DMS114 treated with DMSO at 0.1 percent for 48 hours (cell line): Measurements from ENCODE around the gene ROCK2.

ENCODE experiments used
- DNase-seq: peaks from one replicate; lab custom pipeline; 2025; ENCODE audit not compliant: unreplicated experiment; lab: John Stamatoyannopoulos, UW

ROCK2 gene

DNA sequence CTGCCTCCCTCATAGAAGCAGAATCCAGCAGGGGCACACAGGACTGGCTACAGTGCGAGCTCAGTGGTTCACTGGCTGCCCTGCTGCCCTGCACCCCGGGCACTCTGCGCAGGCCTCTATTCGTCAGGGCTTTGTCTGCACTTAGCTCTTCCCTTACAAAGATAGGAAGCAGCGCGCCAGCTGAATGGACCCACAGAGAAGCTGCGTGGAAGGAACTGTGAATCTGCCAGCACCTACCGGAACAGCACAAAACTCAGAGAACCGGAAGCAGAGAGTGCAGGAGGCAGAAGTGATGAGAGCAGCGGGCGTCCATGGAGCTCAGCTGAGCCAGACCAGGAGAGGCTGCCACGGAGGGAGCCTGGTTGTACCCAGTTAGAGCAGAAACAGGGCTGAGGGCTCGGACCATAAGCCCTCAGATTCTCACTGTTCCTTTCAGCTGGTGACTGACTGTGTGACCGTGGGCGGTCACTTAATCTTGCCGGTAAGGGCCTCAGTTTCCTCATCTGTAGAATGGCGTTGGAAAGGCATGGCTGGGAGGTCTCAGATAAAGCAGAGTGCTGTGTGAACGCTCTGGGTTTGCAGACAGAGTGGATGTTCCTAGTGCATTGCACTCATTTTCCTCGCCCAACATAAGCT, 212.3 kb downstream of the ROCK2 start:
- no peak for DNase-seq

DNA sequence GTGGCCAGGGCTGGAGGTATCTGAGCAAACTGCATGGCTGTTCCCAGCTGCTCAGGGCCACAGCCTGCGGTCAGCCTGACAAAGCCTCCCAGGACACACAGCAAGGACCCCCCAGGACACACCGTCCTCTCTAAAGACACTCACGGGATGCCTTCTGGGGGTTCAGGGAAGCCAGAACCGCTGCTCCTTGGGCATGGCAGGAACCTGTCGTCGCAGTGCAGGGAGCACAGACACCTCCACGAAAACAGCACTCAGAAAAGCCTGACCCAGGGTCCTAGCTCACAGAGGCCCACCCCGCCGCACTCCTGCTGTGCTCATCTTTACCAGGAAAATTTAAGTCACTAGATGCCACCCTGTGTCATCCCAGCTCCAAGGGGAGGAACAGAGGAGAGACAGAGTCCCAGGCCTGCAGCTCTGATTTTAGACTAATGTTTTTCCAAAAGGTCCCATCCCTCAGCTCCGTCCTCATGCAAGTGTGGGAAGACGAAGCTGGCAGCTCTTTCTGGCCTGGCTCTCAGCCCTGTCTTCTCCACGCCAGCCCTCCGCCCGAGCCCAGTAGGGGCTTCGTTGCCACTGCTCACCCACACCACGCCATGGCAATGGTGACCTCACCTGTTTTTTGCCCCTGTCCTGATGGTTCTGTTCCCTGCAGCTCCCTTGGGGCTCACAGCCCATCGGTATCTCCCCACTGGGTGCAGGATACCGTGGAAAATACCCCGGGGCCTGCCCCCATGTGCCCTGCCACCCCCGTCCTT, 213.1 kb downstream of the ROCK2 start:
- DNase-seq, result no peak
